Measurements from ENCODE around the gene SSR1. TPM values are rescaled to one million over a fixed set of nuclear protein-coding genes. Genes with fewer than 3 reads are reported as not detected.
"Not testable (repeated sequence)": the region's sequence is repeated elsewhere in the genome, so short reads cannot be mapped to it uniquely, and the experiment has no call there.

SSR1 gene
- total RNA-seq, 1 donor from 2014 or later: 183 TPM

DNA sequence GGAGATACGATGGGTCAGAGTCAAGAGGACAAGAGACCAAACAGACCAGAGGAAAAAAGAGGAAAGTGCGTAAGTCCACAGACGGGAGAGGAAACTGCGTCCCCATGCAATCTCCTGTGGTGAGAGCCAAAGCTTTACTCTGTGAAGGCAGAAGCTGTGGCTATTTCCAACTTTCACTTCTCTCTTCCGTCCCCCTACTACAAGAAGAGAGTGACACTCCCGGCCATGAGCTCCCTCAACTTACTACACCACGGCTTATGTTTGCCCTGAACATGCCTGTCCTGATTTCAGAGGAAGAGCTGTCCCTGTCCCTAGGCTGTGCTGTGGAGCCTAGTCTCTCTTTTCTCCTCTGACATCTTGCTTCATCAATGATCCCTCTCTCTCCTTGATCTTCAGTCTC lies 11.5 kb upstream of the SSR1 start:
- no peaks in the 10 kb centered on the region for H3K27me3 Mint-ChIP-seq (ENCODE audit: unreplicated experiment)
- no peaks in the 10 kb centered on the region for H3K9me3 Mint-ChIP-seq (ENCODE audit: unreplicated experiment)
- TF ChIP-seq, protein P1, sequence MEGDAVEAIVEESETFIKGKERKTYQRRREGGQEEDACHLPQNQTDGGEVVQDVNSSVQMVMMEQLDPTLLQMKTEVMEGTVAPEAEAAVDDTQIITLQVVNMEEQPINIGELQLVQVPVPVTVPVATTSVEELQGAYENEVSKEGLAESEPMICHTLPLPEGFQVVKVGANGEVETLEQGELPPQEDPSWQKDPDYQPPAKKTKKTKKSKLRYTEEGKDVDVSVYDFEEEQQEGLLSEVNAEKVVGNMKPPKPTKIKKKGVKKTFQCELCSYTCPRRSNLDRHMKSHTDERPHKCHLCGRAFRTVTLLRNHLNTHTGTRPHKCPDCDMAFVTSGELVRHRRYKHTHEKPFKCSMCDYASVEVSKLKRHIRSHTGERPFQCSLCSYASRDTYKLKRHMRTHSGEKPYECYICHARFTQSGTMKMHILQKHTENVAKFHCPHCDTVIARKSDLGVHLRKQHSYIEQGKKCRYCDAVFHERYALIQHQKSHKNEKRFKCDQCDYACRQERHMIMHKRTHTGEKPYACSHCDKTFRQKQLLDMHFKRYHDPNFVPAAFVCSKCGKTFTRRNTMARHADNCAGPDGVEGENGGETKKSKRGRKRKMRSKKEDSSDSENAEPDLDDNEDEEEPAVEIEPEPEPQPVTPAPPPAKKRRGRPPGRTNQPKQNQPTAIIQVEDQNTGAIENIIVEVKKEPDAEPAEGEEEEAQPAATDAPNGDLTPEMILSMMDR (IDR thresholded peaks at IDR 0.05): no peak
- H3K4me1 Mint-ChIP-seq (ENCODE audit: unreplicated experiment): no peaks in the 10 kb centered on the region
- no peak overlapping the region for H3K27ac Mint-ChIP-seq (ENCODE audit: unreplicated experiment)
- H3K4me3 Mint-ChIP-seq (ENCODE audit: unreplicated experiment): no peak overlapping the region
- H3K36me3 Mint-ChIP-seq (ENCODE audit: unreplicated experiment): peaks cover 2% of the 10 kb centered on the region
- no peak for DNase-seq (ENCODE audit: extremely low spot score, unreplicated experiment)

GRCh38 chr6:7323074-7323473 lies 10.1 kb upstream of the SSR1 start:
- Mint-ChIP-seq H3K27me3 (ENCODE audit: unreplicated experiment) (no peaks in the 10 kb centered on the region), H3K9me3 (ENCODE audit: unreplicated experiment) (no peaks in the 10 kb centered on the region), H3K36me3 (ENCODE audit: unreplicated experiment) (peaks cover 2% of the 10 kb centered on the region), H3K27ac (ENCODE audit: unreplicated experiment) (no peak overlapping the region), H3K4me1 (ENCODE audit: unreplicated experiment) (no peaks in the 10 kb centered on the region), H3K4me3 (ENCODE audit: unreplicated experiment) (no peak overlapping the region)
- TF ChIP-seq, protein P1 (IDR thresholded peaks at IDR 0.05): no peak
- no peak for DNase-seq (ENCODE audit: extremely low spot score, unreplicated experiment)

DNA sequence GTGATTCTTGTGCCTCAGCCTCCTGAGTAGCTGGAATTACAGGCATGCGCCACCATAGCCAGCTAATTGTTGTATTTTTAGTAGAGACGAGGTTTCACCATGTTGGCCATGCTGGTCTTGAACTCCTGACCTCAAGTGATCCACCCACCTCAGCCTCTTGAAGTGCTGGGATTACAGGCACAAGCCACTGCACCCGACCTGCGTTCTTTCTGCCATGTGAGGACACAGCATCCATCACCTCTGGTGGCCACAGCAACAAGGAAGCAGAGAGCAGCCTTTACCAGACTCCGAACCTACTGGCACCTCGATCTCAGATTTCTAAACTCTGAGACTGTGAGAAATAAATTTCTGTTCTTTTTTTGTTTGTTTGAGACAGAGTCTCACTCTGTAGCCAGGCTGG lies 8.9 kb upstream of the SSR1 start:
- not testable (repeated sequence) for H3K36me3 Mint-ChIP-seq (ENCODE audit: unreplicated experiment); DNase-seq (ENCODE audit: extremely low spot score, unreplicated experiment); H3K27ac Mint-ChIP-seq (ENCODE audit: unreplicated experiment); H3K9me3 Mint-ChIP-seq (ENCODE audit: unreplicated experiment); H3K4me1 Mint-ChIP-seq (ENCODE audit: unreplicated experiment); H3K27me3 Mint-ChIP-seq (ENCODE audit: unreplicated experiment); H3K4me3 Mint-ChIP-seq (ENCODE audit: unreplicated experiment)

- not testable (repeated sequence) for H3K4me1 Mint-ChIP-seq (ENCODE audit: unreplicated experiment); H3K4me3 Mint-ChIP-seq (ENCODE audit: unreplicated experiment); H3K36me3 Mint-ChIP-seq (ENCODE audit: unreplicated experiment); DNase-seq (ENCODE audit: extremely low spot score, unreplicated experiment); H3K27ac Mint-ChIP-seq (ENCODE audit: unreplicated experiment); H3K27me3 Mint-ChIP-seq (ENCODE audit: unreplicated experiment); H3K9me3 Mint-ChIP-seq (ENCODE audit: unreplicated experiment)
These were observed 6.4 kb upstream of the SSR1 start for GRCh38 chr6:7319406-7319805.

DNA sequence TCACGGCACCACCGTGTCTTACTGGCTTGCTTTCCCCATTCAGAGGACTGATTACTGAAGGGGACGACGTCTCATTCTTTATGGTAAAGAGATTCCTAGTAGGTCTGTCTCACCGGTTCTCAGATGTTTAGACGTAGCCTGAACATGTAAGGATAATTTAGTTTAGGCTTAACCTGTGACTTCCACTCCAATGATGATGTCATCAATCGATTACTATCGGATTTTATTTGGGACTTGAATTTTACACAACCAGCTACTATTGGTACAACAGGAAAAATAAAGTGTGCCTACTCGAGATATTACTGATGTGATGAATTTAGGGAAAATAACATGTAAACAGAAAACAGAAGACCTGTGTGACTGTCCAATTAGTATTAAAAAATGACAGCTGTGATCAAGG lies 4.5 kb upstream of the SSR1 start:
- H3K36me3 Mint-ChIP-seq (ENCODE audit: unreplicated experiment): no peaks in the 10 kb centered on the region
- no peak overlapping the region for H3K27ac Mint-ChIP-seq (ENCODE audit: unreplicated experiment)
- H3K9me3 Mint-ChIP-seq (ENCODE audit: unreplicated experiment): no peaks in the 10 kb centered on the region
- no peak overlapping the region for H3K4me3 Mint-ChIP-seq (ENCODE audit: unreplicated experiment)
- DNase-seq (ENCODE audit: extremely low spot score, unreplicated experiment): no peak
- TF ChIP-seq, protein P1 (IDR thresholded peaks at IDR 0.05): no peak
- H3K4me1 Mint-ChIP-seq (ENCODE audit: unreplicated experiment): peaks cover 10% of the 10 kb centered on the region
- no peaks in the 10 kb centered on the region for H3K27me3 Mint-ChIP-seq (ENCODE audit: unreplicated experiment)

GRCh38 chr6:7316658-7317533 lies 3.9 kb upstream of the SSR1 start:
- H3K4me1 Mint-ChIP-seq (ENCODE audit: unreplicated experiment): peaks cover 12% of the 10 kb centered on the region

More at GRCh38 chr6:7316658-7317533, 3.9 kb upstream of the SSR1 start:
- DNase-seq (ENCODE audit: extremely low spot score, unreplicated experiment): no peak
- Mint-ChIP-seq H3K27ac (ENCODE audit: unreplicated experiment) (no peak overlapping the region), H3K27me3 (ENCODE audit: unreplicated experiment) (no peaks in the 10 kb centered on the region), H3K9me3 (ENCODE audit: unreplicated experiment) (no peaks in the 10 kb centered on the region), H3K4me3 (ENCODE audit: unreplicated experiment) (no peak overlapping the region), H3K36me3 (ENCODE audit: unreplicated experiment) (no peaks in the 10 kb centered on the region)
- TF ChIP-seq, protein P1 (IDR thresholded peaks at IDR 0.05): no peak
